GM12875 (cell line): ENCODE data around the gene SEMA4D.
A peak's percentile ranks its signal among the peaks of the same experiment; 100 is the strongest.

ENCODE experiments used
- H3K4me3 ChIP-seq: one replicate; pipeline ENCODE4 v1.5.1; 2011; ENCODE audit warnings: low read depth, low read length, control low read depth
- CTCF ChIP-seq: IDR thresholded peaks from 2 replicates; pipeline ENCODE4 v1.5.1; 2011; ENCODE audit warnings: low read depth, mild to moderate bottlenecking, control low read depth, inconsistent platforms, low read length, moderate library complexity, borderline replicate concordance; ENCODE audit not compliant: insufficient read depth

SEMA4D gene

GRCh38 chr9:89314955-89315354, 183.0 kb downstream of the SEMA4D start:
- peak overlapping the region; percentile 2 for H3K4me3 ChIP-seq

GRCh38 chr9:89313842-89314241, 184.1 kb downstream of the SEMA4D start:
- H3K4me3 ChIP-seq = peak overlapping the region; percentile 36
- no peak for TF ChIP-seq CTCF

More at GRCh38 chr9:89314955-89315354, 183.0 kb downstream of the SEMA4D start:
- no peak for TF ChIP-seq CTCF

GRCh38 chr9:89312222-89312571, 185.7 kb downstream of the SEMA4D start:
- TF ChIP-seq CTCF = no peak
- peak overlapping the region; percentile 86 for H3K4me3 ChIP-seq

- no peak for TF ChIP-seq CTCF
- H3K4me3 ChIP-seq = peak overlapping the region; percentile 86
These were observed 186.3 kb downstream of the SEMA4D start for GRCh38 chr9:89311346-89312221.
